Measurements from ENCODE around the gene PIGN. TPM values are rescaled to one million over a fixed set of nuclear protein-coding genes. Genes with fewer than 3 reads are reported as not detected.

PIGN gene
- polyA plus RNA-seq, 1 donor from 2014 or later, result 8.7 TPM

DNA sequence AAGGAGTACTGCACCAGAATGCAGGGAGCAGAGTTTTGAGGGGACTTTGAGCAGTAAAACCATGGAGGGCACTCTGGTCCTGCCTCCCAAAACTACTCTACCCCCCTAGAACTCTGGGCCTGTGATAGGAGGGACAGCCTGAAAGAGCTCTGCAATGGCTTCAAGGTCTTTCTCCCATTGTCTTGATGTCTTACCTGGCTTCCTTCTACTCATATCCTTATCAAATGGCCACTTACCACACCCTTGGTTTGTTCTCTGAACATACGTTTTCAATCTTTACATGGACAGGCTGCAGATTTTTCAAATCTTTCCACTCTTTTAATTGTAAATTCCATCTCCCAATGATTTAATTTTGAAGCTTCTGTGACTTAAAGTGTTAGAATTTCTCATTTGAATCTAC, 27.9 kb upstream of the PIGN start:
- H3K79me2 ChIP-seq (replicated peaks; ENCODE audit: insufficient read depth, low read length), result peaks cover 13% of the 10 kb centered on the region
- no peak overlapping the region for H3K4me2 ChIP-seq (ENCODE audit: low read length)
- no peaks in the 10 kb centered on the region for H4K20me1 ChIP-seq (ENCODE audit: insufficient read depth)
- no peaks in the 10 kb centered on the region for H3K9me2 ChIP-seq (ENCODE audit: insufficient read depth, low read length)
- no peaks in the 10 kb centered on the region for H3K27me3 ChIP-seq (ENCODE audit: insufficient read depth, low read depth, low read length)
- H3K27ac ChIP-seq (ENCODE audit: low read length), result no peak overlapping the region
- no peak overlapping the region for H3K4me3 ChIP-seq (ENCODE audit: low read length)
- TF ChIP-seq POLR2AphosphoS5 (IDR thresholded peaks at IDR 0.05) (no peak), RAD21 (conservative IDR thresholded peaks at IDR 0.05) (no peak), SMC3 (conservative IDR thresholded peaks at IDR 0.05; ENCODE audit: poor library complexity) (no peak), EP300 (conservative IDR thresholded peaks at IDR 0.05; ENCODE audit: poor library complexity, severe bottlenecking) (no peak), TAF1 (IDR thresholded peaks at IDR 0.05; ENCODE audit: low read depth) (no peak), EZH2 (IDR thresholded peaks at IDR 0.05; ENCODE audit: borderline replicate concordance, insufficient read depth, low read length, poor library complexity, severe bottlenecking) (no peak), MXI1 (conservative IDR thresholded peaks at IDR 0.05; ENCODE audit: poor library complexity, severe bottlenecking) (no peak)
- TF ChIP-seq, protein P1, sequence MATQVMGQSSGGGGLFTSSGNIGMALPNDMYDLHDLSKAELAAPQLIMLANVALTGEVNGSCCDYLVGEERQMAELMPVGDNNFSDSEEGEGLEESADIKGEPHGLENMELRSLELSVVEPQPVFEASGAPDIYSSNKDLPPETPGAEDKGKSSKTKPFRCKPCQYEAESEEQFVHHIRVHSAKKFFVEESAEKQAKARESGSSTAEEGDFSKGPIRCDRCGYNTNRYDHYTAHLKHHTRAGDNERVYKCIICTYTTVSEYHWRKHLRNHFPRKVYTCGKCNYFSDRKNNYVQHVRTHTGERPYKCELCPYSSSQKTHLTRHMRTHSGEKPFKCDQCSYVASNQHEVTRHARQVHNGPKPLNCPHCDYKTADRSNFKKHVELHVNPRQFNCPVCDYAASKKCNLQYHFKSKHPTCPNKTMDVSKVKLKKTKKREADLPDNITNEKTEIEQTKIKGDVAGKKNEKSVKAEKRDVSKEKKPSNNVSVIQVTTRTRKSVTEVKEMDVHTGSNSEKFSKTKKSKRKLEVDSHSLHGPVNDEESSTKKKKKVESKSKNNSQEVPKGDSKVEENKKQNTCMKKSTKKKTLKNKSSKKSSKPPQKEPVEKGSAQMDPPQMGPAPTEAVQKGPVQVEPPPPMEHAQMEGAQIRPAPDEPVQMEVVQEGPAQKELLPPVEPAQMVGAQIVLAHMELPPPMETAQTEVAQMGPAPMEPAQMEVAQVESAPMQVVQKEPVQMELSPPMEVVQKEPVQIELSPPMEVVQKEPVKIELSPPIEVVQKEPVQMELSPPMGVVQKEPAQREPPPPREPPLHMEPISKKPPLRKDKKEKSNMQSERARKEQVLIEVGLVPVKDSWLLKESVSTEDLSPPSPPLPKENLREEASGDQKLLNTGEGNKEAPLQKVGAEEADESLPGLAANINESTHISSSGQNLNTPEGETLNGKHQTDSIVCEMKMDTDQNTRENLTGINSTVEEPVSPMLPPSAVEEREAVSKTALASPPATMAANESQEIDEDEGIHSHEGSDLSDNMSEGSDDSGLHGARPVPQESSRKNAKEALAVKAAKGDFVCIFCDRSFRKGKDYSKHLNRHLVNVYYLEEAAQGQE (IDR thresholded peaks at IDR 0.05; ENCODE audit: borderline replicate concordance), result no peak
- TF ChIP-seq, protein P2, sequence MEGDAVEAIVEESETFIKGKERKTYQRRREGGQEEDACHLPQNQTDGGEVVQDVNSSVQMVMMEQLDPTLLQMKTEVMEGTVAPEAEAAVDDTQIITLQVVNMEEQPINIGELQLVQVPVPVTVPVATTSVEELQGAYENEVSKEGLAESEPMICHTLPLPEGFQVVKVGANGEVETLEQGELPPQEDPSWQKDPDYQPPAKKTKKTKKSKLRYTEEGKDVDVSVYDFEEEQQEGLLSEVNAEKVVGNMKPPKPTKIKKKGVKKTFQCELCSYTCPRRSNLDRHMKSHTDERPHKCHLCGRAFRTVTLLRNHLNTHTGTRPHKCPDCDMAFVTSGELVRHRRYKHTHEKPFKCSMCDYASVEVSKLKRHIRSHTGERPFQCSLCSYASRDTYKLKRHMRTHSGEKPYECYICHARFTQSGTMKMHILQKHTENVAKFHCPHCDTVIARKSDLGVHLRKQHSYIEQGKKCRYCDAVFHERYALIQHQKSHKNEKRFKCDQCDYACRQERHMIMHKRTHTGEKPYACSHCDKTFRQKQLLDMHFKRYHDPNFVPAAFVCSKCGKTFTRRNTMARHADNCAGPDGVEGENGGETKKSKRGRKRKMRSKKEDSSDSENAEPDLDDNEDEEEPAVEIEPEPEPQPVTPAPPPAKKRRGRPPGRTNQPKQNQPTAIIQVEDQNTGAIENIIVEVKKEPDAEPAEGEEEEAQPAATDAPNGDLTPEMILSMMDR (IDR thresholded peaks at IDR 0.05; ENCODE audit: poor library complexity, severe bottlenecking), result no peak
- no peaks in the 10 kb centered on the region for H3K9me3 ChIP-seq (ENCODE audit: low read length)
- peaks cover 6% of the 10 kb centered on the region for H3K36me3 ChIP-seq (ENCODE audit: insufficient read depth, low read length)
- no peak overlapping the region for H3K9ac ChIP-seq (ENCODE audit: low read length)
- H3F3A ChIP-seq (ENCODE audit: insufficient read depth, low read length, poor library complexity, severe bottlenecking), result no peaks in the 10 kb centered on the region
- no peak overlapping the region for H2AFZ ChIP-seq (ENCODE audit: low read depth, low read length)

DNA sequence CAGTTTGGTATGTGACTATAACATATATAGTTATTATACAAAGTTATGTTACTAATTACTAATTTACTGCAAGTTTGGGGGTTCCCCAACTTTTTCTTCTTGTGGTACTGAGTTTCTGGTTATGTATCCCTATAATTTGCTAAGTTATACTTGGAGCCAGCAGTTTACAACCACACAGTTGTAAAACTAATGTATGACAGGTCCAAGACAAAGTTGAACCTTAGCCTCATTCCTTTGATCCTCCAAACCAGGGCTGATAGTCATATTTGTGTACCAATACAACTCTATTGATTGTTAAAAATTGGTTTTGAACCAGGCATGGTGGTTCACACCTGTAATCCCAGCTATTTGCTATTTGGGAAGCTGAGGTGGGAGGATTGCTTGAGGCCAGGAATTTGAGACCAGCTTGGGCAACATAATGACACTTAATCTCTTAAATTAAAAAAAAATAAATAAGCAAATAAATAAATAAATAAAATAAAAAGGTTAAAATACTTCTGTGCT, 24.5 kb upstream of the PIGN start:
- Histone ChIP-seq H3F3A (ENCODE audit: insufficient read depth, low read length, poor library complexity, severe bottlenecking) (no peaks in the 10 kb centered on the region), H3K9ac (ENCODE audit: low read length) (no peak overlapping the region), H3K9me3 (ENCODE audit: low read length) (no peaks in the 10 kb centered on the region), H3K79me2 (replicated peaks; ENCODE audit: insufficient read depth, low read length) (peaks cover 27% of the 10 kb centered on the region), H2AFZ (ENCODE audit: low read depth, low read length) (no peak overlapping the region), H3K4me3 (ENCODE audit: low read length) (no peak overlapping the region), H3K27ac (ENCODE audit: low read length) (no peak overlapping the region), H4K20me1 (ENCODE audit: insufficient read depth) (no peaks in the 10 kb centered on the region), H3K4me2 (ENCODE audit: low read length) (no peak overlapping the region), H3K27me3 (ENCODE audit: insufficient read depth, low read depth, low read length) (no peaks in the 10 kb centered on the region), H3K36me3 (ENCODE audit: insufficient read depth, low read length) (peaks cover 6% of the 10 kb centered on the region), H3K9me2 (ENCODE audit: insufficient read depth, low read length) (no peaks in the 10 kb centered on the region)
- TF ChIP-seq, protein P2 (IDR thresholded peaks at IDR 0.05; ENCODE audit: poor library complexity, severe bottlenecking), result no peak
- TF ChIP-seq, protein P1 (IDR thresholded peaks at IDR 0.05; ENCODE audit: borderline replicate concordance), result no peak
- no peak for TF ChIP-seq SMC3 (conservative IDR thresholded peaks at IDR 0.05; ENCODE audit: poor library complexity)
- no peak for TF ChIP-seq TAF1 (IDR thresholded peaks at IDR 0.05; ENCODE audit: low read depth)
- TF ChIP-seq MXI1 (conservative IDR thresholded peaks at IDR 0.05; ENCODE audit: poor library complexity, severe bottlenecking), result no peak
- TF ChIP-seq EP300 (conservative IDR thresholded peaks at IDR 0.05; ENCODE audit: poor library complexity, severe bottlenecking), result no peak
- TF ChIP-seq EZH2 (IDR thresholded peaks at IDR 0.05; ENCODE audit: borderline replicate concordance, insufficient read depth, low read length, poor library complexity, severe bottlenecking), result no peak
- no peak for TF ChIP-seq POLR2AphosphoS5 (IDR thresholded peaks at IDR 0.05)
- TF ChIP-seq RAD21 (conservative IDR thresholded peaks at IDR 0.05), result no peak

Data from neural cell (in vitro differentiated cells).